GM23338 (cell line): ENCODE results near the gene ZNF155.

Experiments
- EZH2 ChIP-seq: fragments of 200-600 bp; sonication (generic); IDR thresholded peaks from one replicate; pipeline ENCODE4 v1.8.0; 2017; ENCODE audit warnings: antibody characterized with exemption, mild to moderate bottlenecking, low read depth; ENCODE audit not compliant: unreplicated experiment
- EZH2phosphoT487 ChIP-seq: fragments of 200-600 bp; sonication (generic); IDR thresholded peaks from one replicate; pipeline ENCODE4 v1.8.1; 2018; ENCODE audit warnings: antibody characterized with exemption; ENCODE audit not compliant: unreplicated experiment
- POLR2AphosphoS5 ChIP-seq: IDR thresholded peaks from 2 replicates; pipeline ENCODE4 v1.6.1; 2016; ENCODE audit warnings: antibody characterized with exemption, low read depth
- TF ChIP-seq, protein P1 (sequence below), 2 experiments: fragments of 200-600 bp in 1 of 2; sonication (generic) in 1 of 2; conservative IDR thresholded peaks; 2 replicates each; pipeline versions ENCODE4 v1.5.1 to v1.6.1; 2016 to 2017; ENCODE audit warnings: antibody characterized with exemption in 2 of 2, low read depth in 2 of 2, mild to moderate bottlenecking in 2 of 2, moderate library complexity in 1 of 2
- TF ChIP-seq, protein P2 (sequence below): IDR thresholded peaks from 2 replicates; pipeline ENCODE4 v1.6.1; 2016; ENCODE audit warnings: antibody characterized with exemption
- TF ChIP-seq, protein P3 (sequence below): IDR thresholded peaks from one replicate; pipeline ENCODE4 v1.6.1; 2018; ENCODE audit warnings: antibody characterized with exemption; ENCODE audit not compliant: unreplicated experiment

DNA sequence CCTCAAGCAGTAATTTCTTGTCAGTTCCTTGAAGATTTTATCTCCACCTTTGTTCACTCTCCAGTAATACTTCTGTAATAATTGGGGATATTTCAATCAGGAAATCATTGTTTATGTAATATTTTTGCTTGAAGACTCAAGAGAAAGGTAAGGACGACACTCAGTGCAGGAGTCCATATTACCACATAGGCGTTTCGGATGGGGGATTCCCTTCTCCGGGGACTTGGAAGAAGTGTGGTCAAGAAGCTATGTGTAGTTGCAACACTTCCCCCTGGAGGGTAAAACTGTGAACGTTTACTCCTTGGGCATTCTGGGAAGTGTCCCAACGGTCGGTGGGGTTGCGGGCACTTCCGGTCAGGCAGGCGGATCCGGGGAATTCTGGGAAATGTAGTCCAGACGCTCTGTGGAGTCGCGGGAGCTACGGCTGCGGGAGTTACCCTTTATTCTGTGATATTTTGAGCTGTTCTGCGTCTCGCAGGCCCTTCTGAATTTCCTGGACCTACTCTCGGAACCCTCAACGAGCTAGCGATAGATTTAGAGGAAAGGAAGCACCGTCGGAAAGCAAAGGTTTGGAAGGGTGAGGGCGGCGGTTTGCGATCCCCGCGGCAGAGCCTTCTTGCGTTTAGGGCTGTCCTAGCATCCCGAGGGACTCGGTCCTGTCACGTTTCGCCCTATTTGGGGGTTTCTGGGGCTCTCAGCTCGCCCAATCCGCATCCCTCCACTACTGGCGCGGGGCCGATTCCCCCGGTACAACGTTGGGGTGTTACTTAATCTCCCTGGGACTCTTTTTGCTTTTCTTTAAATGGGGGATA is 32.9 kb upstream of the ZNF155 start, which contains the start of gene ZNF221:
- TF ChIP-seq, protein P1, sequence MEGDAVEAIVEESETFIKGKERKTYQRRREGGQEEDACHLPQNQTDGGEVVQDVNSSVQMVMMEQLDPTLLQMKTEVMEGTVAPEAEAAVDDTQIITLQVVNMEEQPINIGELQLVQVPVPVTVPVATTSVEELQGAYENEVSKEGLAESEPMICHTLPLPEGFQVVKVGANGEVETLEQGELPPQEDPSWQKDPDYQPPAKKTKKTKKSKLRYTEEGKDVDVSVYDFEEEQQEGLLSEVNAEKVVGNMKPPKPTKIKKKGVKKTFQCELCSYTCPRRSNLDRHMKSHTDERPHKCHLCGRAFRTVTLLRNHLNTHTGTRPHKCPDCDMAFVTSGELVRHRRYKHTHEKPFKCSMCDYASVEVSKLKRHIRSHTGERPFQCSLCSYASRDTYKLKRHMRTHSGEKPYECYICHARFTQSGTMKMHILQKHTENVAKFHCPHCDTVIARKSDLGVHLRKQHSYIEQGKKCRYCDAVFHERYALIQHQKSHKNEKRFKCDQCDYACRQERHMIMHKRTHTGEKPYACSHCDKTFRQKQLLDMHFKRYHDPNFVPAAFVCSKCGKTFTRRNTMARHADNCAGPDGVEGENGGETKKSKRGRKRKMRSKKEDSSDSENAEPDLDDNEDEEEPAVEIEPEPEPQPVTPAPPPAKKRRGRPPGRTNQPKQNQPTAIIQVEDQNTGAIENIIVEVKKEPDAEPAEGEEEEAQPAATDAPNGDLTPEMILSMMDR (conservative IDR thresholded peaks at IDR 0.05; ENCODE audit: low read depth in 2 of 2): peak; percentile 55 to 65
- TF ChIP-seq, protein P2, sequence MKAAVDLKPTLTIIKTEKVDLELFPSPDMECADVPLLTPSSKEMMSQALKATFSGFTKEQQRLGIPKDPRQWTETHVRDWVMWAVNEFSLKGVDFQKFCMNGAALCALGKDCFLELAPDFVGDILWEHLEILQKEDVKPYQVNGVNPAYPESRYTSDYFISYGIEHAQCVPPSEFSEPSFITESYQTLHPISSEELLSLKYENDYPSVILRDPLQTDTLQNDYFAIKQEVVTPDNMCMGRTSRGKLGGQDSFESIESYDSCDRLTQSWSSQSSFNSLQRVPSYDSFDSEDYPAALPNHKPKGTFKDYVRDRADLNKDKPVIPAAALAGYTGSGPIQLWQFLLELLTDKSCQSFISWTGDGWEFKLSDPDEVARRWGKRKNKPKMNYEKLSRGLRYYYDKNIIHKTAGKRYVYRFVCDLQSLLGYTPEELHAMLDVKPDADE: peak; percentile 97
- peak; percentile 46; the same call in 1 of the 2 replicates for TF ChIP-seq POLR2AphosphoS5
- TF ChIP-seq, protein P3, sequence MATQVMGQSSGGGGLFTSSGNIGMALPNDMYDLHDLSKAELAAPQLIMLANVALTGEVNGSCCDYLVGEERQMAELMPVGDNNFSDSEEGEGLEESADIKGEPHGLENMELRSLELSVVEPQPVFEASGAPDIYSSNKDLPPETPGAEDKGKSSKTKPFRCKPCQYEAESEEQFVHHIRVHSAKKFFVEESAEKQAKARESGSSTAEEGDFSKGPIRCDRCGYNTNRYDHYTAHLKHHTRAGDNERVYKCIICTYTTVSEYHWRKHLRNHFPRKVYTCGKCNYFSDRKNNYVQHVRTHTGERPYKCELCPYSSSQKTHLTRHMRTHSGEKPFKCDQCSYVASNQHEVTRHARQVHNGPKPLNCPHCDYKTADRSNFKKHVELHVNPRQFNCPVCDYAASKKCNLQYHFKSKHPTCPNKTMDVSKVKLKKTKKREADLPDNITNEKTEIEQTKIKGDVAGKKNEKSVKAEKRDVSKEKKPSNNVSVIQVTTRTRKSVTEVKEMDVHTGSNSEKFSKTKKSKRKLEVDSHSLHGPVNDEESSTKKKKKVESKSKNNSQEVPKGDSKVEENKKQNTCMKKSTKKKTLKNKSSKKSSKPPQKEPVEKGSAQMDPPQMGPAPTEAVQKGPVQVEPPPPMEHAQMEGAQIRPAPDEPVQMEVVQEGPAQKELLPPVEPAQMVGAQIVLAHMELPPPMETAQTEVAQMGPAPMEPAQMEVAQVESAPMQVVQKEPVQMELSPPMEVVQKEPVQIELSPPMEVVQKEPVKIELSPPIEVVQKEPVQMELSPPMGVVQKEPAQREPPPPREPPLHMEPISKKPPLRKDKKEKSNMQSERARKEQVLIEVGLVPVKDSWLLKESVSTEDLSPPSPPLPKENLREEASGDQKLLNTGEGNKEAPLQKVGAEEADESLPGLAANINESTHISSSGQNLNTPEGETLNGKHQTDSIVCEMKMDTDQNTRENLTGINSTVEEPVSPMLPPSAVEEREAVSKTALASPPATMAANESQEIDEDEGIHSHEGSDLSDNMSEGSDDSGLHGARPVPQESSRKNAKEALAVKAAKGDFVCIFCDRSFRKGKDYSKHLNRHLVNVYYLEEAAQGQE: no peak
- no peak for TF ChIP-seq EZH2
- TF ChIP-seq EZH2phosphoT487: no peak
